SK-N-SH treated with all-trans-retinoic acid at 6 μM for 48 hours (cell line): Measurements from ENCODE around the gene PLPPR5.

Source experiments
- ATAC-seq: fragments of 200-7000 bp; cut with Tn5 transposase; 3 replicates; pipeline ENCODE4 v1.9.1; 2020; ENCODE audit warnings: mild to moderate bottlenecking, moderate library complexity
- ARNTL ChIP-seq: fragments of 450-650 bp; formaldehyde crosslinking; IDR thresholded peaks from 2 replicates; pipeline ENCODE4 v1.5.0; 2020; ENCODE audit warnings: low read depth, mild to moderate bottlenecking, moderate library complexity, borderline replicate concordance
- BACH2 ChIP-seq: fragments of 250-450 bp; sonication (Bioruptor Pico); IDR thresholded peaks from 2 replicates; pipeline ENCODE4 v1.9.0; 2021; ENCODE audit warnings: mild to moderate bottlenecking, borderline replicate concordance
- CSDC2 ChIP-seq: fragments of 250-450 bp; sonication (Bioruptor Pico); IDR thresholded peaks from 2 replicates; pipeline ENCODE4 v1.5.0; 2020; ENCODE audit warnings: mild to moderate bottlenecking, moderate library complexity
- CSRNP3 ChIP-seq: fragments of 250-450 bp; sonication (Bioruptor Pico); IDR thresholded peaks from 2 replicates; pipeline ENCODE4 v1.5.1; 2021; ENCODE audit warnings: mild to moderate bottlenecking, moderate library complexity
- ESRRG ChIP-seq: fragments of 250-450 bp; sonication (Bioruptor Pico); IDR thresholded peaks from 2 replicates; pipeline ENCODE4 v1.6.1; 2021; ENCODE audit warnings: mild to moderate bottlenecking
- GLIS3 ChIP-seq: fragments of 250-450 bp; sonication (Bioruptor Pico); IDR thresholded peaks from 2 replicates; pipeline ENCODE4 v1.5.0; 2020; ENCODE audit warnings: mild to moderate bottlenecking, moderate library complexity
- ISL1 ChIP-seq: fragments of 250-450 bp; sonication (Bioruptor Pico); IDR thresholded peaks from 2 replicates; pipeline ENCODE4 v2.1.2; 2022; ENCODE audit warnings: mild to moderate bottlenecking, moderate library complexity
- PATZ1 ChIP-seq: fragments of 250-450 bp; sonication (Bioruptor Pico); IDR thresholded peaks from 2 replicates; pipeline ENCODE4 v1.8.0; 2020; ENCODE audit warnings: mild to moderate bottlenecking, moderate library complexity, borderline replicate concordance
- RARB ChIP-seq: fragments of 250-450 bp; sonication (Bioruptor Pico); IDR thresholded peaks from 2 replicates; pipeline ENCODE4 v1.8.0; 2021; ENCODE audit warnings: mild to moderate bottlenecking, moderate library complexity
- TCF4 ChIP-seq: fragments of 250-450 bp; sonication (Bioruptor Pico); IDR thresholded peaks from 2 replicates; pipeline ENCODE4 v1.8.0; 2021; ENCODE audit warnings: mild to moderate bottlenecking, moderate library complexity, borderline replicate concordance
- TOX ChIP-seq: fragments of 250-450 bp; sonication (Bioruptor Pico); IDR thresholded peaks from 2 replicates; pipeline ENCODE4 v1.8.0; 2021; ENCODE audit warnings: mild to moderate bottlenecking, moderate library complexity, borderline replicate concordance
- TSHZ2 ChIP-seq: fragments of 250-450 bp; sonication (Bioruptor Pico); IDR thresholded peaks from 2 replicates; pipeline ENCODE4 v1.5.0; 2020; ENCODE audit warnings: mild to moderate bottlenecking, moderate library complexity
- ZC3H10 ChIP-seq: fragments of 250-450 bp; sonication (Bioruptor Pico); IDR thresholded peaks from 2 replicates; pipeline ENCODE4 v1.5.1; 2021; ENCODE audit warnings: mild to moderate bottlenecking, moderate library complexity
- ZFP3 ChIP-seq: fragments of 250-450 bp; sonication (Bioruptor Pico); IDR thresholded peaks from 2 replicates; pipeline ENCODE4 v1.5.0; 2020; ENCODE audit warnings: mild to moderate bottlenecking, moderate library complexity
- ZNF565 ChIP-seq: fragments of 450-650 bp; formaldehyde crosslinking; conservative IDR thresholded peaks from 2 replicates; pipeline ENCODE4 v1.5.0; 2020; ENCODE audit warnings: low read depth, mild to moderate bottlenecking, moderate library complexity
- ZNF8 ChIP-seq: fragments of 450-650 bp; formaldehyde crosslinking; IDR thresholded peaks from 2 replicates; pipeline ENCODE4 v1.5.0; 2020; ENCODE audit warnings: mild to moderate bottlenecking, moderate library complexity
- TF ChIP-seq, protein P1 (sequence below): fragments of 250-450 bp; sonication (Bioruptor Pico); IDR thresholded peaks from 2 replicates; pipeline ENCODE4 v1.5.1; 2020; ENCODE audit warnings: low read depth, mild to moderate bottlenecking, moderate library complexity
- TF ChIP-seq, protein P2 (sequence below): fragments of 250-450 bp; sonication (Bioruptor Pico); IDR thresholded peaks from 2 replicates; pipeline ENCODE4 v1.8.0; 2021; ENCODE audit warnings: low read depth, mild to moderate bottlenecking, moderate library complexity, borderline replicate concordance

PLPPR5 gene

GRCh38 chr1:98842241-98842640 is 162.4 kb downstream of the PLPPR5 start:
- TF ChIP-seq, protein P1, sequence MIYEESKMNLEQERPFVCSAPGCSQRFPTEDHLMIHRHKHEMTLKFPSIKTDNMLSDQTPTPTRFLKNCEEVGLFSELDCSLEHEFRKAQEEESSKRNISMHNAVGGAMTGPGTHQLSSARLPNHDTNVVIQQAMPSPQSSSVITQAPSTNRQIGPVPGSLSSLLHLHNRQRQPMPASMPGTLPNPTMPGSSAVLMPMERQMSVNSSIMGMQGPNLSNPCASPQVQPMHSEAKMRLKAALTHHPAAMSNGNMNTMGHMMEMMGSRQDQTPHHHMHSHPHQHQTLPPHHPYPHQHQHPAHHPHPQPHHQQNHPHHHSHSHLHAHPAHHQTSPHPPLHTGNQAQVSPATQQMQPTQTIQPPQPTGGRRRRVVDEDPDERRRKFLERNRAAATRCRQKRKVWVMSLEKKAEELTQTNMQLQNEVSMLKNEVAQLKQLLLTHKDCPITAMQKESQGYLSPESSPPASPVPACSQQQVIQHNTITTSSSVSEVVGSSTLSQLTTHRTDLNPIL (CRISPR knock-in tag): no peak
- TF ChIP-seq PATZ1 (CRISPR knock-in tag) (no peak), CSDC2 (CRISPR knock-in tag) (no peak), RARB (CRISPR knock-in tag) (no peak), TOX (CRISPR knock-in tag) (no peak), BACH2 (no peak), TSHZ2 (no peak), CSRNP3 (CRISPR knock-in tag) (no peak), TCF4 (no peak), ESRRG (CRISPR knock-in tag) (no peak), GLIS3 (CRISPR knock-in tag) (no peak), ZNF8 (CRISPR knock-in tag) (no peak), ZFP3 (CRISPR knock-in tag) (no peak), ZC3H10 (CRISPR knock-in tag) (no peak), ISL1 (no peak), ZNF565 (CRISPR knock-in tag) (no peak), ARNTL (CRISPR knock-in tag) (no peak)
- TF ChIP-seq, protein P2, sequence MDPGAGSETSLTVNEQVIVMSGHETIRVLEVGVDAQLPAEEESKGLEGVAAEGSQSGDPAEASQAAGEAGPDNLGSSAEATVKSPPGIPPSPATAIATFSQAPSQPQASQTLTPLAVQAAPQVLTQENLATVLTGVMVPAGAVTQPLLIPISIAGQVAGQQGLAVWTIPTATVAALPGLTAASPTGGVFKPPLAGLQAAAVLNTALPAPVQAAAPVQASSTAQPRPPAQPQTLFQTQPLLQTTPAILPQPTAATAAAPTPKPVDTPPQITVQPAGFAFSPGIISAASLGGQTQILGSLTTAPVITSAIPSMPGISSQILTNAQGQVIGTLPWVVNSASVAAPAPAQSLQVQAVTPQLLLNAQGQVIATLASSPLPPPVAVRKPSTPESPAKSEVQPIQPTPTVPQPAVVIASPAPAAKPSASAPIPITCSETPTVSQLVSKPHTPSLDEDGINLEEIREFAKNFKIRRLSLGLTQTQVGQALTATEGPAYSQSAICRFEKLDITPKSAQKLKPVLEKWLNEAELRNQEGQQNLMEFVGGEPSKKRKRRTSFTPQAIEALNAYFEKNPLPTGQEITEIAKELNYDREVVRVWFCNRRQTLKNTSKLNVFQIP (CRISPR knock-in tag): no peak
- no peak for ATAC-seq
